NAMALWA (cell line): ENCODE results near the gene CDH23.

Experiments used
- DNase-seq: peaks from one replicate; pipeline ENCODE4 v3.0.0-alpha.2; 2015; ENCODE audit warnings: low spot score

Gene CDH23

DNA sequence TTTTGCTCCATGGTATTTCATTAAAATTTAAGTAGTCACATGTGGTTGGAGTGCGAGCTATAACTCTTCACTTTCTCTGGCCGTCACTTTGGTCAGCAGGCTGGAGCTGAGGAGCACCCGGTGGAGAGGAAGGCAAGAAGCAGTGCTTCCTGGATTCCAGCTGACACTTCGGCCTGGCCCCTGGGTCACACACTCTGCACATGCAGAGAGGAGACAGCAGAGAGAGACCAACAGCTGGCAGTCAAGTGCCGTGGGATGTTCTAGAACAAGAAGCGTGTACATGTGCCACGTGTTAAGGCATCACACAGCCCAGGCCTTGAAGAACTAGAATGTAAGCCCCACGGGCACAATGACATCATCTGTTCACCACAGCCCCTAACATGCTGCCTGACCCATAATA is 424.2 kb downstream of the CDH23 start:
- no peak for DNase-seq

DNA sequence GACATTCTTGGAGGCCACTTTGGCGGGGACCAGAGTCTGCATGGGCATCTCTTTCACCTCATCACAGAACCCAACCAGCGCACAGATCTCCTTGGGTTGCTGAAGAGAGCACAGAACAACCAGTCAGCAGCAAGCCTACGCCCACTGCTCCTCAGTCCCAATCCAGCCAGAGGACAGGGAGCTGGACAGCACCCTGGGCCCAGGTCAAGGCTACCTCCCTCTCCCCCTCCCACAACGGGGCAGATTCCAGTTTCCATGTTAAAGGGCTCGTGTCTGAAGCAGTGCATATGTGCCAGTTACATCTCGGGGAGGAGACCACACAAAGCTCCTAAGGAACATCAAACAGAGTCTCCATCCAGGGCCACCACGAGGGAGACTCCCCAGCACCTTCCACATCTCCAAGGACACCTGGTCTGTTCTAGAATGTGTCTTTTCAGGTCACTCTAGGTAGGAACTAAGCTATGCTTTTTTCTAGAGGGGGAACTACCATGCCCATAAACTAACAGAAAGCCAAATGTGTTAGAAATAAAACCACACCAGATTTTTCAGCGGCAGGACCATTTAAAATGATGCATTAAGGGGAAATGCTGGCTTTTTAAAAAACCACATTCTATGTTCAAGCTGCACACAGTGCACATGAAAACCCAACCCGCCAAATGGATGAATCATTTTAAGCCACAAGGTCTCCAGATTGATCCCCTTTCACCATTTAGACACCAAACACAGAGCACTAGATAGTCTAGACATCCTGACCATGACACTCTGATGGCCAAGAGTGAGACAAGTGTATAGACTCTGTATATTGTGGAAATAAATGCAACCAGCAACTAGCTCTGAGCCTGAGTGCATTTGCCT is 425.4 kb downstream of the CDH23 start:
- DNase-seq: no peak

DNA sequence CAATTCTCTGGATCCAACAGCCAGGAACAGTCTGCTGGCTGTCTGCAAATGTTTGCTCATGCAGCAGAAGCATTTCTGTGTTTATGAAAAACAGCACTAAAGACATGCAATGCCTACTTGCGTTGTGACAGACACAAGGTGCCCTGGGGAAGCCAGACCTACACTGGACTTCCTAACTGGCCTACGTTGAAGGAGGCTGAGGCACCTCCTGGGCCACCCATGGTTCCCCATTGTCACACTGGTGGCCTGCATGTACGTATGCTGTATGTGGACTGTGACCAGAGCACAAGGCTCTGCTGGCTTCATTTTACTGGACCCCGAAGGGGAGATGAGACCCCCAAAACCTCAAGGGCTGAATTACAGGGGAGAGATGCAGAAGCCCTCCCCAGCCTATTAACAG is 426.6 kb downstream of the CDH23 start:
- no peak for DNase-seq

DNA sequence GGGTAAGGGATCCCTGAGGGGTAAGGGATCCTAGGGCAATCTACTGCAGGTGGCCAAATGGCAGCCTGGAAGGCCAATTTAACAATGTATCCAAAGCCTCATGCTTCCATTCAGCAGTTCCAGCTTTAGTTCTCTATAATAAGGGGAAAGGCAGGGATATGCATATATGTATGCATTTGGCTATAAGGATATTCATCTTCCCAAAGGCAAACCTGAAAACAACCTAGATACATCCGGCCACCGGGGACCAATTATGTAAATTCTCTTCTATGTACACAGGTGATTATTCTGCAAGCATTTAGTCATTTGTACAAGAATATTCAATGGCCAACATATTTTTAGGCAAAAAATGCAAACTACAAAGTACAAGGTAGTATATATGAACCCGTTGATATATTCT is 427.6 kb downstream of the CDH23 start:
- DNase-seq: no peak

DNA sequence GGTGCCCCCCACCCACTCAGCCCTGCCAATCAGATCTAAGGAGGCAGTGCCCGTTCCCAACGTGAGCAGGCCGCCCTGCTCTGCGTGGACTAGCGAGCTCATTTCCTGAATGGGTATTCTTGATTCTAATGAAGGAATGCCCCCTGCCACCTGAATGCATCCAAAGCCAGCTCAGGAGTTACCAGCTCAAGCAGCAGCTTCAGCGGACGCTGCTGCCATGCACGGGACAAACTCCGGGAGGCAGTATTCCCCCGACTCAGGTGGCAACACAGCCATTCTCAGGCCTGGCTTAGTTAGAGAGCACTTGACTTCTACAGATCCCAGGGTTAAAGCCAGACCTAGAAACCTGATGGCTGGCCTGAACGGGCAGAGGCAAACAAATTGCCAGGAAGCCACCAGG is 428.5 kb downstream of the CDH23 start:
- DNase-seq: no peak

DNA sequence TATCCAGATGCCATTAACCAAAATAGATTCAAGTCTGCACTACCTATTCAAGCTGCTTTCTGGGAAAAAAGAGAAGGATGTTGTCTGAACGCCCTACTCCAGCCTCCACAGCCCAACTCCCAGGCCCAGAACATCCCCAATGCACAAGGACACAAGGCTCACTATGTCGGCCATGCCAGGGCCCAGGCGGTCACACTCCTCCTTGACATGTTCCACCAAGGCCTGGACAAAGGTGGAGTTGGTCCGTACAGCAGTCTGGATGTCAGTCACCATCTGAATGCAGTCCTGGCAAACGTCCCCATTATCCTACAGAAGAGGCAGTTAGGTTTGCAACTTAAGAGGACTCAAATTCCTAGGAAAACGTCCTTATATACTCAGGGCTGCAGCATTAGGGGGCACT is 431.1 kb downstream of the CDH23 start:
- no peak for DNase-seq

DNA sequence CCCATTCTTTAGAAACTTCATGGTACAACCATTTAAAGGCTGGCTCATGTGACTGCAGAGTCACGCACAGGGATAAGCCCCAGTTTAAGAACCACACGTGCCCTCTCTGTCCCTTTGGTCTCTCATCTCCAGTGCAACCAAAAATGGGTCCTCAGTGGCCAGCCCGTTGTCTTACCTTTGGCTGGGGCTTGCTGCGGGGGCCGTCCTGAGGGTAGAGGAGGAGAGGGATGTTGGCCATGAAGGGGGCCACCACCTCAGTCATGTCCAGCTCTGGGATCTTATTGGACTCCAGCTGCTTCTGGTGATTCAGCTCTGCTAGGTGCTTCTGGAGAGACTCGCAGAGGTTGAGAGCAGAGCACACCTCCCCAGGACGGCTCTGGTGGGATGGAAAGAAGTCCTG is 432.0 kb downstream of the CDH23 start:
- no peak for DNase-seq

DNA sequence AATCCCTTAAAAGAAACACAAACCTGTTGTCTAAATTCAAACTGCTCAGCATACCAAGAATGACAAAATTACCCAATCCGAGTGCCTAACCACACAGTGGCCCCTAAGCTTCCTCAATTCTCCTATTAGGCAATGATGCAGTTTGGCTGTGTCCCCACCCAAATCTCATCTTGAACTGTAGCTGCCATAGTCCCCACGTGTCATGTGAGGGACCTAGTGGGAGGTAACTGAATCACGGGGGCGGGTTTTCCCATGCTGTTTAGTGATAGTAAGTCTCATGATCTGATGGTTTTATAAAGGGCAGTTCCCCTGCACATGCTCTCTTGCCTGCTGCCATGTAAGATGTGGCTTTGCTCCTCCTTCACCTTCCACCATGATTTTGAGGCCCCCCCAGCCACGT is 432.5 kb downstream of the CDH23 start:
- DNase-seq: peak; percentile 17

DNA sequence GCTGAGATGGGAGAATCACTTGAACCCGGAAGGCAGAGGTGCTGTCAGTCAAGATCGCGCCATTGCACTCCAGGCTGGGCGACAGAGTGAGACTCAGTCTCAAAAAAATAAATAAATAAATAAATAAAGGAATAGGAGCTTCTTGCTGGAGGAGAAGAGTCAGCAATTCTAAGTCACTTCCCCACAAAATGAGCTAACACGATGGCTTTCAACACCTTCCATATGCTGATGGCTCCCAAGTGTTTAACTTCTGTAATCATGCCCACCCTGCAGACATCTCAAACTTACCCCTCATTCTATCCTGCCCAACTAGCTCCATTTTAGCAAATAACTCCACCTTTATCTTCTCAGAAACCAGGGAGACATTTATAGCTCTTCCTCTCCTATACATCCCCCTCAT is 433.2 kb downstream of the CDH23 start:
- no peak for DNase-seq

DNA sequence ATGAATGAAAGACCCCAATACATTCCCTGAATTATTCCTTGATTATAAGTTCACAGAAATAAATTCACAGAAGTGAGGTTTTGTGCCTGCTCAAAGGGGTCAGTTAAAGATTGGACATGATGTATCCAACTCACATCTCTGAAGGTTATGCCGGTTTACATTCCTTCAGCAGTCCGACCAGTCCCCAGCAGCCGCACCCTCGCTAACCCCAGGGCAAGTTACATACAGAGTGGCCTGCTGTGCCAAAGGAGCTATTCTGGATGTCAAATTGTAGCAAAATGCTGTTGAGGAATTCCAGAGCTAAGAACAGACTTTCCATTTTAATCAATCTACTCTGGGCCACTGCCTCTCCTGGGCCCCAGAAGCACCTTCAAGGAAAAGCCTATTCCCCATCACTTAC is 434.0 kb downstream of the CDH23 start:
- no peak for DNase-seq

DNA sequence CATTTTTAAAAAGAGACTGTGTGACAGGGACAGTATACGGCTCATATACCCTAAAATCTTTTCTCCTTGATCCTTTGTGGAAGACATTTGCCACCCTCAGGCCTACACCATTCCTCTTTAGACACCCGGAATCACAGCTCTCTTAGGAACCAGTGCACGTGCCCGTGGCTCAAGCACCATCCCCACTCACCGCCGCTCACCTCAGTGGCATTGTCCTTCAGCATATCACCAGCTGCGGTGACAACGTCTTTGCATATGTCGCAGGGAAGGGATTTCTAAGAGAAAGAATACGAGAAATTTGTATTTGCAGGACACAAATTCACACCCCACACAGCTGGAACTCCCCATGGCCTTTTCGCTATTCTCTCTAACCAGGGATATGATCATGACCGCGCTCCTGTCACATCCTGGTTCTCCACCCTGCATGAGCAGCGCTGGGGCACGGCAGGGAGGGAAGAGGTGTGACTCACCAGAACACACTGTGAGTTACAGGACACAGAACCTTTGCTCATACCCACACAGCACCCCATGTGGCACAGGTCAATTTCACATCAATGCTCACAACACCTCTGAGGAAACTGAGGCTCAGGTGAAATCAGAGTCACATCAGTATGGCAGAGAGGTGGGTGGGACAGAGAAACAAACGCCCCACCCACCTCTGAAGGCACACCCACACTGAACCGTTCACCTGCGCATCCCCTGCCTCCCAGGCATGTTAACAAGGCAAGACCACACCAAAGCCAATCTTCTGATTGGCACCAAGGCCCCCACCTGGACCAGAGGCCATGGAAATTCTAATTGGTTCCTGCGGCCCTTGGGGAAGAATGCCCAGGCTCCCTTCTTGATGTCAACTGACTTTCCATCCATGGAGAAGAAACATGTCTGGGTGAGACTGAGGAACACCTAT is 435.2 kb downstream of the CDH23 start:
- no peak for DNase-seq

DNA sequence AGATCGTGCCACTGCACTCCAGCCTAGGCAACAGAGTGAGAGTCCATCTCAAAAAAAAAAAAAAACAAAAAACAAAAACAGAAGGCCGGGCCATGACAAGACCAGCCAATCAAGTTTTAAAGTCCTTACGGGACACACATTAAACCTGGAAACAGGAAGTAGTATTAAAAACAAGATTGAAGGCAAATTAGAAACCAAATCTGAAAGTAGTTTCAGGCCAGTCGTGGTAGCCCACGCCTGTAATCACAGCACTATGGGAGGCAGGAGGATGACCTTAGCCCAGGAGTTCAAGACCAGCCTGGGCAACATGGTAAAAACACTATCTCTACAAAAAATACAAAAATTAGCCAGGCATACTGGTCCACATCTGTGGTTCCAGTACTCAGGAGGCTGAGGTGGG is 436.2 kb downstream of the CDH23 start:
- peak; percentile 28 for DNase-seq

DNA sequence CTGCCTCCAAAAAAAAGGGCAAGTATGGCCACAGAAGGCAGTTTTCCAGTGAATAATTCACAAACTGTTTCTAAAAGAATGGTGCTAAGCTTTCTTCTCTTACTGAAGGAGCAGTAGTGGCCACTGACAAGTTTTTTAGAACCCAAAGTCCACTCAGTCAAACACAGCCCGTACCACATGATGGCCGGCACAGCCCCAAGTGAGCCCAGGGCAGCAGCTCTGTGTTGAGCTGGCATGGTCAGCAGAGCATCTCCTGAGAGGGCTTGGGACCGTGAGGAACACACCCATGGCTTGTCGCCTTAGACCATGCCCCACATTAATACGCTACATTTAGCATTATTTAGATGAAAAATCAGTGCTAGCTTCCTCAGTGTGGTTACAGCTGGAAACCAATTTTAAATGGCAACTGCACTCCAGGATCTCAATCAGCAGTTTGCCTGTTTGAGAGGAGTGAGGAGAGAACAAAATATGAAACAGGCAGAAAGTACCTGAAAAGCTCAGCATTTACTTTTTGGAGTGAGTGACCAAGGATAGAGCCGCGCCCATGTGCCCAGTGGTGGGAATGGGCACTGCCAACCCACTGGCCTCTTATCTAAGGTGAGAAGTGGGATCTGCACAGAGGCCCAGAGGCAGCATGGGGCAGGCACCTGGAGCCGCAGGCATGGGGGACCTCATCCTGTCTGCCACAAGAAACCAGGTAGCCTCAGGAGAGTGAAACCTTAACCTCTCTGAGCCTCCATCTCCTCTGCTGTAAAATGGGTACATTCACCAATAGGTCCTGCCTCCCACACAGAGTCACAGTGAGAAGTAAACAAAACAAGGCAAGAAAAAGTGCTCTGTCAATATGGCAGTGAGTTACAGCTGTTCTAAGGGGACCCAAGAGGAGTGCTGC is 437.0 kb downstream of the CDH23 start:
- no peak for DNase-seq

DNA sequence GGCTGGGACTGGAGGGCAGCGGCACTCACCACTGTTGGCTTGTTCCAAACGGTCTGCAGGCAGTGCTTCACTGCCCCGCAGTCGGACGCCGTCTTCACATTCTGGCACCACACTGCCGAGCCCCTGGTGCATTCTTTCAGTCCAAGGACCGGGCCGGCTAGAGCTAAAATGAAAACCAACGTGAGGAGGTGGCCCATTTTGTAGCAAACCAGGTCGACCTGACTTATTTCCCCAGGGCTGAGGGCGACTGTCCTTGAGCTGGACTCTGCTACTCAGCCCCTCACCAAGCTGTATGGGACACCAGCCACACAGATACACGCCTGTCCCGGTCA is 437.6 kb downstream of the CDH23 start:
- no peak for DNase-seq

DNA sequence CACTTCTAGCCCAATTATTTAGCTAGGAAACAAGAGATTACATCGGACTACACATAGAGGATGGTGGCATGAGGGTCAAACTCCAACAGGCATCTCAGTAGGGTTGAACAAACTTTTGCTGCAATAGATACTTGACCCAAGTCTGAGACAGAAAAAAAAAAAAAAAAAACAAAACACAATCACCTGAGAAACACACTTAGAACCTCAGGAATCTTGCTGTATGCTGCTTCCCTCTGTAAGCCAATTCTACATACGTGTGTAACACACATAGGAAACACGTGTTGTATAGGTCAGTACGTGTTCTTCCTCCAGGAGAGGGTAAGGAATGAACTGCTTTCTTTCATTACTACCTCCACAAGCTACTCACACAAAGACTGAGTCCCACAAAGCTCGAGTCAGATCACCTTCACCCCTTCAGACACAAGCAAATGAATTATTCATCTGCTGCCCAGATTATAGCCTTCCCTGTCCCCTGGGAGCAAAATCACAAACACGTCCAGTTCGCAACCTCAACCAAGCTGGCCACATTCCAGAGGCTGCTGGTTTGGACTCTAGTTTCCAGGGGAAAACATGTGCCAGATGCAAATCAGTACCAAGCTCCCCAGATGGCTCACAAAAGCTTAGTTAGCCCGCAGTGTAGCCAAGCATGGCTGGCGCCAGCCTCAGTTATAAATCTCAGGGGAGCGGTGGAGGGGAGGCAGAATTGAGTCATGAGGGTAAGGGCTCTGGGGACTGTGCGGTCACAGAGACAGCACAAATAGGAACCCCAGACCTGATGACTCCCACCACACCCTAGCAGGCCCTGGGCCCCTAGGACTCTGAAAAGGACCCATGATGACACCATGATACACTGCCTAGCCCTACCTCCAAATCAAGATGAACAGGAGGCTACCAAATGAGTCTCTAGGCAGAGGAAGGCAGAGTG is 439.2 kb downstream of the CDH23 start:
- DNase-seq: peak; percentile 96

DNA sequence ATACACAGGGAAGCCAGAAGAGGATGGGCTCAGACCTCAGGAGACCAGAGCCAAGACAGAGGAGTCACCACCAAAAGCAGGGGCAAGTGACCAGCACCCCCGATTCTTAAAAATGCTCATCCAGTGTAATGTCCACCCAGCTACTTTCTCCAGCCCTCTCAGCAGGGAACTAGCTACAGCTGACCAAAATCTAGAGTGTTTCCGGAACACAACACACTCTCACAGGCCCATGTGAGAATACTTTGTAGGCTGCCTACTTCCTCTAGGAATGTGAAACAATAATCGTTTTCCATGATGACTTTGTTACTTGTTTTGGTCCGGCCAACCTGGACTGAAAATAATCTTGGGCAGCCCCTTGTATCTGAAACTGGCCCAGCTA is 439.9 kb downstream of the CDH23 start:
- no peak for DNase-seq

DNA sequence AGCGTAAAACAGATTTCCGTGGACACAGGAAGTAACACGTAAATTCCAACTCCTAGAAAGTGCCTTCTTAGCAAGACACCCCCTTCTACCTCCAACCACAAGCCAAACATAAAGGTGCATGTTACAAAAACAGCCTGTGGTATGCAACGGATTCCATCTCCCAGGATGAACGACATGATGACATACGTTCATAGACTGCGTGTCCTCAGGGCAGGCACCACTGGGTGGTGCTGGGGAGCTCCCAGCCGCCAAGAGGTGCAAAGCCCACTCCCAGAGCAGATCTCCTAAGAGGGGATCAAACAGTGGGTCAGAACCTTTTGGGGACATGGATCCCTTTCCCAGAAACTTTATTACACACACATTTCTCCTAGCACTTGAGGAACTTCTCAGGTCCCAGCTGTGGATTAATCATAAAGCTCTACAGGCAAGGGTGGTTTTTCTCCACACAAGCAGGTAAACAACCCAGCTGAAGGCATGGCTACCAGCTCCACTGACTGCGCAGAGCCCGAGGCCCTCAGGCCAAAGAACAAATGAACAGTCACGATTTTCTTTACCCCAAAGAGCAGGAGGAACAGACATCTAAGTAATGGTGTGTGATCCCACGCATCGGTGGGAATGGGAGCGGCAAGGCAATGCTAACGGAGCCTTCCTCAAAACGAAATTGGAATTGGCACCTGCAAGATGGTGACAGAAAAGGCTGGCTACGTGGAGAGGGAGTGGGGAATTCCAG is 440.5 kb downstream of the CDH23 start:
- peak; percentile 76 for DNase-seq

DNA sequence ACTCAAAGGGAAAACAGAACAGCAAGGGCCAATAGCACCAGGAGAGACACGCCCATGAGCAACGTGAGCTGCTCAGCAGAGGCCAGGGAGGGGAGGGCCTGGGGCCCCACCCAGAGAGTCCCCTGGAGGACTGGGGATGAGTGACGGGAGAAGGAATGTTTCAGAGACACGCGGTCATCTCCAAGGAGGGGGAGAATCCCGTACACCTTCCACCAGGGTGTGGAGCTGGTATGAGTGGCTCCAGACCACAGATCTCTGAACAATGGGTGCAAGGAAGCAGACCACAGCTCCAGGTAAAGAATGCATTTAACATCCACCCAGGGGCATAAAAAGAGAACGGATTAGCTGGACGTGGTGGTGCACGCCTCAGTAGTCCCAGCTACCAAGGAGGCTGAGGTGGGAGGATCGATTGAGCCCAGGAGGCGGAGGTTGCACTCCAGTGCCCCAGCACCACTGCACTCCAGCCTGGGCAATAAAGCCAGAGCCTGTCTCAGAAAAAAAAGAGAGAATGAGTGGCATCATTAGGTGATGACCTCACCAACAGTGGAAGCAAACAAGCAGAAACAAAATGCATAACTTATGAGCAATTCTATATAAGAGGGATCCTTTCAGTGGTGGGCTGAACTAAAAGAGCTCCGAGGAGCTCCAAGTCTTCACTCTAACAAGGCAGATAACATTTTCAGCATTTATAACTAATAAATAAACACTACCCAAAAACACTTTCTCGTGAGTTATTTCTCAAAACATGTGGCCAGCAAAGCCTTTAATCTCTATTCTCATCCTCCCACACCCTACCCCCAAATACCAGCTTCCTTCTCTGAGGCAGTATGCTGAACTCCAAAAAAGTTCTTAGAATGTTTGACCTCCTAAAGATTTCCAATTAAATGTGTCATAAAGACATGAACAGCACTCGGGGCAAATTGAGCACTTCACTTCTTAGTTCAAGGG is 441.8 kb downstream of the CDH23 start:
- no peak for DNase-seq

DNA sequence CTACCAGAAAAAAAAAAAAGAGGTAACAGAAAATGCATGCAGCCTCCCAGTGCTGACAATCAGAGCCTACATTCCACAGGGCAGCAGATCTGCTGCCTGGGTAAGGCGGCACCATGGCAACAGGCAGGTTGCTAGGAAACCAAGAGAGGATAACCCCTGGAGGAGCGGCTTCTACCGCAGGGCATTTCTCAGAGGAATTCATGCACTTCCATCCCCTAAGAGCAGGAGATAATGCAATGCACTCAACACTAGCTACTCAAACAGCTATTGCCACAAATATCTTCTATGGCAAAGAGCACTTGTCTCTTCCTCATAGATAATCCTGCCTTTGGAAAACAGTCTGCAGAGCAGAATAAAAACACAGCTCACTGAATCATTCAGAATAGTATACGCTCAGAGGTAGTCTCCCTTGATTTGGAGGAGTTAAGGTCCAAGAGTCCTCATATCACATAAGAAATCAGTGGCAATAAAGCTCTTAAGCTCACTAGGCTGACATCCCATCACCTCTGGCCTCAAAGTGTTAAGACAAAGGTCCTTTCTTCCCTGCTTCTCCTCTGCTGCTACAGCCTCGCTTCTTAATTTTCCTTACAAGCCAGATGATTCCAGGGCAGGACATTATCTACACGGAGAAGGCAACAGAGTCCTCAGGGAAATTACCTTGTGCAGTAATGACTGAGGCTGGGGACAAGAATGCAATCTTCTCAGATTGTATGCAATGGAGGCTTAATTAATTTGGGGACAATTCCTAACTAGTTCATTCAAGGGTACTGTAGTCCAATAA is 443.6 kb downstream of the CDH23 start:
- DNase-seq: no peak
